HepG2 (cell line): Measurements from ENCODE around the gene NFKBIA. TPM values are rescaled to one million over a fixed set of nuclear protein-coding genes. Genes with fewer than 3 reads are reported as not detected.

Experiments
- AHR ChIP-seq: IDR thresholded peaks from 2 replicates; pipeline ENCODE4 v1.6.1; 2018; ENCODE audit warnings: missing genetic modification reagents, missing compliant biosample characterization
- CCAR2 ChIP-seq: fragments of 200-400 bp; formaldehyde crosslinking; optimal IDR thresholded peaks from 2 replicates; pipeline ENCODE3; 2018; ENCODE audit warnings: low read depth, mild to moderate bottlenecking, low read length, moderate library complexity
- FOXP1 ChIP-seq, 2 experiments: fragments of 450-650 bp in 1 of 2; IDR thresholded peaks; 2 replicates each; pipeline ENCODE4 v1.6.1; 2017 to 2018; ENCODE audit warnings: antibody characterized with exemption in 1 of 2
- GTF3A ChIP-seq: sonication (generic); formaldehyde crosslinking; conservative IDR thresholded peaks from 2 replicates; pipeline ENCODE4 v1.4.0; 2020; ENCODE audit warnings: mild to moderate bottlenecking, missing genetic modification reagents
- HNRNPH1 ChIP-seq: fragments of 200-400 bp; formaldehyde crosslinking; optimal IDR thresholded peaks from 2 replicates; pipeline ENCODE3; 2017; ENCODE audit warnings: mild to moderate bottlenecking, low read depth, low read length
- JARID2 ChIP-seq: sonication (generic); formaldehyde crosslinking; IDR thresholded peaks from 2 replicates; pipeline ENCODE4 v1.8.1; 2023; ENCODE audit warnings: missing genetic modification reagents, inconsistent platforms; ENCODE audit not compliant: insufficient replicate concordance
- MEIS2 ChIP-seq: sonication (generic); formaldehyde crosslinking; IDR thresholded peaks from 2 replicates; pipeline ENCODE4 v1.9.0; 2021; ENCODE audit warnings: mild to moderate bottlenecking, missing genetic modification reagents
- MLLT10 ChIP-seq: sonication (generic); formaldehyde crosslinking; IDR thresholded peaks from 2 replicates; pipeline ENCODE4 v1.4.0; 2020; ENCODE audit warnings: missing genetic modification reagents
- NFIB ChIP-seq: sonication (generic); formaldehyde crosslinking; IDR thresholded peaks from 2 replicates; pipeline ENCODE4 v1.9.0; 2021; ENCODE audit warnings: missing genetic modification reagents, mild to moderate bottlenecking, borderline replicate concordance
- SRSF9 ChIP-seq: fragments of 200-400 bp; formaldehyde crosslinking; IDR thresholded peaks from 2 replicates; pipeline ENCODE4 v1.6.1; 2018; ENCODE audit warnings: borderline replicate concordance, mild to moderate bottlenecking, low read depth, low read length; ENCODE audit not compliant: insufficient read depth, poor library complexity, severe bottlenecking
- ZBTB37 ChIP-seq: sonication (generic); formaldehyde crosslinking; IDR thresholded peaks from 2 replicates; pipeline ENCODE4 v1.4.0; 2020; ENCODE audit warnings: mild to moderate bottlenecking, missing genetic modification reagents
- ZC3H13 ChIP-seq: sonication (generic); formaldehyde crosslinking; IDR thresholded peaks from 2 replicates; pipeline ENCODE4 v1.8.1; 2023; ENCODE audit warnings: mild to moderate bottlenecking, missing genetic modification reagents, moderate library complexity
- ZNF484 ChIP-seq: sonication (generic); formaldehyde crosslinking; IDR thresholded peaks from 2 replicates; pipeline ENCODE4 v1.5.1; 2020; ENCODE audit warnings: mild to moderate bottlenecking, low read depth, missing genetic modification reagents, borderline replicate concordance
- ZNF589 ChIP-seq: sonication (generic); formaldehyde crosslinking; conservative IDR thresholded peaks from 2 replicates; pipeline ENCODE4 v1.8.0; 2022; ENCODE audit warnings: mild to moderate bottlenecking, moderate library complexity, missing genetic modification reagents
- ZNF768 ChIP-seq: sonication (generic); formaldehyde crosslinking; IDR thresholded peaks from 2 replicates; pipeline ENCODE4 v1.4.0; 2020; ENCODE audit warnings: missing genetic modification reagents
- polyA plus RNA-seq, 8 experiments: library from polyadenylated mRNA; depleted of rRNA in 3 of 8; stranded (reverse) in 7 of 8; unstranded in 1 of 8; fragments of >200 nt; fragmentation: Illumina TruSeq in 4 of 8; extraction: Trizol in 4 of 8; gene quantifications; 2 replicates each; pipeline versions ENCODE4 v1.2.1 to v1.2.3, GENCODE V29; 2011 to 2016; ENCODE audit warnings: low read depth in 4 of 8, missing spikeins in 1 of 8, mixed read lengths in 1 of 8; ENCODE audit not compliant: insufficient read depth in 1 of 8
- total RNA-seq, 5 experiments: library from RNA; depleted of rRNA; stranded (reverse); fragments of >200 nt; fragmentation: Illumina TruSeq; extraction: Trizol; gene quantifications; 2 replicates each; pipeline ENCODE4 v1.2.3, GENCODE V29; 2016; ENCODE audit warnings: low read depth in 1 of 5
- TF ChIP-seq, protein P1 (sequence below): IDR thresholded peaks from 2 replicates; pipeline ENCODE4 v1.6.1; 2016; ENCODE audit warnings: missing genetic modification reagents, missing compliant biosample characterization
- TF ChIP-seq, protein P2 (sequence below): sonication (generic); formaldehyde crosslinking; IDR thresholded peaks from 2 replicates; pipeline ENCODE4 v1.5.1; 2020; ENCODE audit warnings: mild to moderate bottlenecking, missing genetic modification reagents, borderline replicate concordance
- TF ChIP-seq, protein P3 (sequence below): sonication (generic); formaldehyde crosslinking; IDR thresholded peaks from 2 replicates; pipeline ENCODE4 v1.4.0; 2020; ENCODE audit warnings: mild to moderate bottlenecking, missing genetic modification reagents
- TF ChIP-seq, protein P4 (sequence below): sonication (generic); formaldehyde crosslinking; IDR thresholded peaks from 2 replicates; pipeline ENCODE4 v1.4.0; 2020; ENCODE audit warnings: missing genetic modification reagents, borderline replicate concordance

The NFKBIA gene
- total and polyA plus RNA-seq, 2 of the 13 experiments (the other 11 are each of a cell fraction or from before 2014, with no cell fraction given), result 197 to 319 TPM

- no peak for TF ChIP-seq GTF3A (CRISPR knock-in tag)
- no peak for TF ChIP-seq FOXP1 (IDR thresholded peaks at IDR 0.05)
- TF ChIP-seq FOXP1 (CRISPR knock-in tag; IDR thresholded peaks at IDR 0.05), result 0 out of 2 replicates have a peak, but pooled peaks have one; percentile 34
- peak; percentile 55 for TF ChIP-seq JARID2 (CRISPR knock-in tag)
- no peak for TF ChIP-seq ZNF484
- TF ChIP-seq HNRNPH1, result no peak
- TF ChIP-seq, protein P1, sequence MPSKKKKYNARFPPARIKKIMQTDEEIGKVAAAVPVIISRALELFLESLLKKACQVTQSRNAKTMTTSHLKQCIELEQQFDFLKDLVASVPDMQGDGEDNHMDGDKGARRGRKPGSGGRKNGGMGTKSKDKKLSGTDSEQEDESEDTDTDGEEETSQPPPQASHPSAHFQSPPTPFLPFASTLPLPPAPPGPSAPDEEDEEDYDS (CRISPR knock-in tag), result peak; percentile 29; the same call in 1 of the 2 replicates
- TF ChIP-seq MEIS2 (CRISPR knock-in tag), result no peak
- TF ChIP-seq, protein P2, sequence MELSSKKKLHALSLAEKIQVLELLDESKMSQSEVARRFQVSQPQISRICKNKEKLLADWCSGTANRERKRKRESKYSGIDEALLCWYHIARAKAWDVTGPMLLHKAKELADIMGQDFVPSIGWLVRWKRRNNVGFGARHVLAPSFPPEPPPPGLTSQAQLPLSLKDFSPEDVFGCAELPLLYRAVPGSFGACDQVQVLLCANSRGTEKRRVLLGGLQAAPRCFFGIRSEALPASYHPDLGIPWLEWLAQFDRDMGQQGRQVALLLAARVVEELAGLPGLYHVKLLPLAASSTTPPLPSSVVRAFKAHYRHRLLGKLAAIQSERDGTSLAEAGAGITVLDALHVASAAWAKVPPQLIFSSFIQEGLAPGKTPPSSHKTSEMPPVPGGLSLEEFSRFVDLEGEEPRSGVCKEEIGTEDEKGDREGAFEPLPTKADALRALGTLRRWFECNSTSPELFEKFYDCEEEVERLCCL (CRISPR knock-in tag), result no peak
- no peak for TF ChIP-seq ZC3H13 (CRISPR knock-in tag)
- no peak for TF ChIP-seq SRSF9
- no peak for TF ChIP-seq ZBTB37 (CRISPR knock-in tag)
- TF ChIP-seq ZNF589, result no peak
- no peak for TF ChIP-seq ZNF768 (CRISPR knock-in tag)
- TF ChIP-seq, protein P3, sequence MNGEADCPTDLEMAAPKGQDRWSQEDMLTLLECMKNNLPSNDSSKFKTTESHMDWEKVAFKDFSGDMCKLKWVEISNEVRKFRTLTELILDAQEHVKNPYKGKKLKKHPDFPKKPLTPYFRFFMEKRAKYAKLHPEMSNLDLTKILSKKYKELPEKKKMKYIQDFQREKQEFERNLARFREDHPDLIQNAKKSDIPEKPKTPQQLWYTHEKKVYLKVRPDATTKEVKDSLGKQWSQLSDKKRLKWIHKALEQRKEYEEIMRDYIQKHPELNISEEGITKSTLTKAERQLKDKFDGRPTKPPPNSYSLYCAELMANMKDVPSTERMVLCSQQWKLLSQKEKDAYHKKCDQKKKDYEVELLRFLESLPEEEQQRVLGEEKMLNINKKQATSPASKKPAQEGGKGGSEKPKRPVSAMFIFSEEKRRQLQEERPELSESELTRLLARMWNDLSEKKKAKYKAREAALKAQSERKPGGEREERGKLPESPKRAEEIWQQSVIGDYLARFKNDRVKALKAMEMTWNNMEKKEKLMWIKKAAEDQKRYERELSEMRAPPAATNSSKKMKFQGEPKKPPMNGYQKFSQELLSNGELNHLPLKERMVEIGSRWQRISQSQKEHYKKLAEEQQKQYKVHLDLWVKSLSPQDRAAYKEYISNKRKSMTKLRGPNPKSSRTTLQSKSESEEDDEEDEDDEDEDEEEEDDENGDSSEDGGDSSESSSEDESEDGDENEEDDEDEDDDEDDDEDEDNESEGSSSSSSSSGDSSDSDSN (CRISPR knock-in tag), result no peak
- no peak for TF ChIP-seq MLLT10 (CRISPR knock-in tag)
- TF ChIP-seq, protein P4, sequence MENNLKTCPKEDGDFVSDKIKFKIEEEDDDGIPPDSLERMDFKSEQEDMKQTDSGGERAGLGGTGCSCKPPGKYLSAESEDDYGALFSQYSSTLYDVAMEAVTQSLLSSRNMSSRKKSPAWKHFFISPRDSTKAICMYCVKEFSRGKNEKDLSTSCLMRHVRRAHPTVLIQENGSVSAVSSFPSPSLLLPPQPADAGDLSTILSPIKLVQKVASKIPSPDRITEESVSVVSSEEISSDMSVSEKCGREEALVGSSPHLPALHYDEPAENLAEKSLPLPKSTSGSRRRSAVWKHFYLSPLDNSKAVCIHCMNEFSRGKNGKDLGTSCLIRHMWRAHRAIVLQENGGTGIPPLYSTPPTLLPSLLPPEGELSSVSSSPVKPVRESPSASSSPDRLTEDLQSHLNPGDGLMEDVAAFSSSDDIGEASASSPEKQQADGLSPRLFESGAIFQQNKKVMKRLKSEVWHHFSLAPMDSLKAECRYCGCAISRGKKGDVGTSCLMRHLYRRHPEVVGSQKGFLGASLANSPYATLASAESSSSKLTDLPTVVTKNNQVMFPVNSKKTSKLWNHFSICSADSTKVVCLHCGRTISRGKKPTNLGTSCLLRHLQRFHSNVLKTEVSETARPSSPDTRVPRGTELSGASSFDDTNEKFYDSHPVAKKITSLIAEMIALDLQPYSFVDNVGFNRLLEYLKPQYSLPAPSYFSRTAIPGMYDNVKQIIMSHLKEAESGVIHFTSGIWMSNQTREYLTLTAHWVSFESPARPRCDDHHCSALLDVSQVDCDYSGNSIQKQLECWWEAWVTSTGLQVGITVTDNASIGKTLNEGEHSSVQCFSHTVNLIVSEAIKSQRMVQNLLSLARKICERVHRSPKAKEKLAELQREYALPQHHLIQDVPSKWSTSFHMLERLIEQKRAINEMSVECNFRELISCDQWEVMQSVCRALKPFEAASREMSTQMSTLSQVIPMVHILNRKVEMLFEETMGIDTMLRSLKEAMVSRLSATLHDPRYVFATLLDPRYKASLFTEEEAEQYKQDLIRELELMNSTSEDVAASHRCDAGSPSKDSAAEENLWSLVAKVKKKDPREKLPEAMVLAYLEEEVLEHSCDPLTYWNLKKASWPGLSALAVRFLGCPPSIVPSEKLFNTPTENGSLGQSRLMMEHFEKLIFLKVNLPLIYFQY (CRISPR knock-in tag), result peak; percentile 51; the same call in 1 of the 2 replicates
- TF ChIP-seq AHR (CRISPR knock-in tag), result no peak; the same call in 1 of the 2 replicates
- no peak for TF ChIP-seq CCAR2
- TF ChIP-seq NFIB (CRISPR knock-in tag), result no peak
These were observed 2.2 kb upstream of the NFKBIA start (continued) for GRCh38 chr14:35406506-35407305.
